Measurements from ENCODE around the gene PPM1H.

PPM1H gene

GRCh38 chr12:62960324-62960723 lies 25.4 kb upstream of the PPM1H start:
- CTCF ChIA-PET: interaction anchor here (0.6 kb wide), 1 partner anchor 104 kb away, joined by 3 read pairs; no protein-coding TSS in a partner anchor
- POLR2A ChIA-PET (ENCODE audit: low non-redundant PET): no interaction called here
- H3K27ac ChIP-seq: no peak overlapping the region
- no peak for DNase-seq (ENCODE audit: low spot score)
- TF ChIP-seq CTCF (conservative IDR thresholded peaks at IDR 0.05; ENCODE audit: low read depth): no peak

- CTCF ChIA-PET: interaction anchor here (0.6 kb wide), 1 partner anchor 105 kb away, joined by 3 read pairs; no protein-coding TSS in a partner anchor
- POLR2A ChIA-PET (ENCODE audit: low non-redundant PET): interaction anchor here (0.7 kb wide), 1 partner anchor 412 kb away, joined by 7 read pairs; no protein-coding TSS in a partner anchor
- no peak overlapping the region for H3K27ac ChIP-seq
These were observed 24.8 kb upstream of the PPM1H start for GRCh38 chr12:62959745-62960144.

GRCh38 chr12:62957233-62957953 lies 22.4 kb upstream of the PPM1H start:
- no peak for DNase-seq (ENCODE audit: low spot score)
- ChIA-PET CTCF (no interaction called here), POLR2A (ENCODE audit: low non-redundant PET) (no interaction called here)
- H3K27ac ChIP-seq: no peak overlapping the region
- TF ChIP-seq CTCF (conservative IDR thresholded peaks at IDR 0.05; ENCODE audit: low read depth): no peak

More at GRCh38 chr12:62959745-62960144, 24.8 kb upstream of the PPM1H start:
- no peak for TF ChIP-seq CTCF (conservative IDR thresholded peaks at IDR 0.05; ENCODE audit: low read depth)
- no peak for DNase-seq (ENCODE audit: low spot score)

- H3K27ac ChIP-seq: no peak overlapping the region
- no peak for DNase-seq (ENCODE audit: low spot score)
- CTCF ChIA-PET: no interaction called here
- no peak for TF ChIP-seq CTCF (conservative IDR thresholded peaks at IDR 0.05; ENCODE audit: low read depth)
- POLR2A ChIA-PET (ENCODE audit: low non-redundant PET): no interaction called here
These were observed 20.7 kb upstream of the PPM1H start for GRCh38 chr12:62955678-62956077.

- no peak for DNase-seq (ENCODE audit: low spot score)
- ChIA-PET POLR2A (ENCODE audit: low non-redundant PET) (no interaction called here), CTCF (no interaction called here)
- H3K27ac ChIP-seq: no peak overlapping the region
- no peak for TF ChIP-seq CTCF (conservative IDR thresholded peaks at IDR 0.05; ENCODE audit: low read depth)
These were observed 15.4 kb upstream of the PPM1H start for GRCh38 chr12:62950317-62950716.

GRCh38 chr12:62948123-62948522 lies 13.2 kb upstream of the PPM1H start:
- H3K27ac ChIP-seq: no peak overlapping the region
- DNase-seq (ENCODE audit: low spot score): no peak
- TF ChIP-seq CTCF (conservative IDR thresholded peaks at IDR 0.05; ENCODE audit: low read depth): no peak
- ChIA-PET POLR2A (ENCODE audit: low non-redundant PET) (no interaction called here), CTCF (no interaction called here)

Measured in RWPE1 (cell line).